Spleen (tissue), 11 donors: ENCODE data around the gene NGLY1. TPM values are rescaled to one million over a fixed set of nuclear protein-coding genes. Genes with fewer than 3 reads are reported as not detected.

Experiments used
- DNase-seq: peaks from one replicate; pipeline ENCODE4 v3.0.0-alpha.2; 2020
- H3K27ac ChIP-seq, 8 donors: fragments of 200-600 bp; sonication (generic) in 7 of 8; 1 replicate in 4 of 8; 2 replicates in 4 of 8; pipeline versions ENCODE4 v1.5.0 to v1.8.0; 2016 to 2021; ENCODE audit warnings: inconsistent platforms in 4 of 8, mild to moderate bottlenecking in 4 of 8, moderate library complexity in 1 of 8
- H3K27me3 ChIP-seq, 7 donors: fragments of 200-600 bp; sonication (generic) in 6 of 7; replicated peaks in 1 of 7; 1 replicate in 4 of 7; 2 replicates in 3 of 7; pipeline versions ENCODE4 v1.5.0 to v1.8.0; 2016 to 2021; ENCODE audit warnings: inconsistent platforms in 3 of 7, mild to moderate bottlenecking in 1 of 7
- H3K36me3 ChIP-seq, 6 donors: fragments of 200-600 bp; sonication (generic) in 5 of 6; 1 replicate in 4 of 6; 2 replicates in 2 of 6; pipeline versions ENCODE4 v1.5.0 to v1.8.0; 2016 to 2021; ENCODE audit warnings: inconsistent platforms in 2 of 6
- H3K4me1 ChIP-seq, 6 donors: fragments of 200-600 bp; sonication (generic) in 5 of 6; 1 replicate in 3 of 6; 2 replicates in 3 of 6; pipeline versions ENCODE4 v1.5.0 to v1.8.0; 2016 to 2021; ENCODE audit warnings: inconsistent platforms in 3 of 6
- H3K4me3 ChIP-seq, 8 donors: fragments of 200-600 bp; sonication (generic) in 7 of 8; 1 replicate in 4 of 8; 2 replicates in 4 of 8; pipeline versions ENCODE4 v1.5.0 to v1.8.0; 2016 to 2021; ENCODE audit warnings: inconsistent platforms in 4 of 8, mild to moderate bottlenecking in 4 of 8, moderate library complexity in 2 of 8
- H3K9me3 ChIP-seq, 8 donors: fragments of 200-600 bp; sonication (generic) in 7 of 8; 1 replicate in 4 of 8; 2 replicates in 4 of 8; pipeline versions ENCODE4 v1.5.0 to v1.8.0; 2016 to 2021; ENCODE audit warnings: inconsistent platforms in 4 of 8
- POLR2A ChIP-seq, 3 donors: fragments of 450-650 bp; IDR thresholded peaks; one replicate each; pipeline ENCODE4 v1.5.1; 2017; ENCODE audit warnings: antibody characterized with exemption in 3 of 3, mild to moderate bottlenecking in 1 of 3
- POLR2AphosphoS5 ChIP-seq, 3 donors: sonication (generic); formaldehyde crosslinking; IDR thresholded peaks; one replicate each; pipeline ENCODE4 v1.5.1; 2017; ENCODE audit warnings: antibody characterized with exemption in 3 of 3
- WGBS, 5 donors: extraction: QIAGEN DNeasy Blood & Tissue Kit in 3 of 5; methylation state at CpG; one replicate each; pipeline versions ENCODE4 v1.1.5 to v1.1.7; 2013 to 2018; 5-methylcytosine and 5-hydroxymethylcytosine counted together
- intact Hi-C: fragments of 100-400 bp; cut with DNase I; formaldehyde crosslinking; loops from one replicate; pipeline ENCODE4 v1.15.0; 2023; ENCODE audit warnings: low total_unique reads
- polyA plus RNA-seq, 3 donors: library from polyadenylated mRNA; stranded (reverse); fragments of 200-250 nt; gene quantifications; one replicate each; pipeline ENCODE4 v1.2.1, GENCODE V29; 2013
- total RNA-seq, 7 donors: library from RNA; depleted of rRNA in 3 of 7; stranded (reverse); fragments of >200 nt in 3 of 7; fragmentation: NEBNext Ultra II Directional in 4 of 7; extraction: Animal tissue kit (Norgen Biotek cat#: 25700) in 4 of 7; gene quantifications; one replicate each; pipeline versions ENCODE4 v1.1.0 to v1.2.1, GENCODE V29; 2016 to 2021
- TF ChIP-seq, protein P1 (sequence below), 11 experiments: fragments of 200-600 bp in 7 of 11; fragments of 450-650 bp in 4 of 11; sonication (generic) in 4 of 11; IDR thresholded peaks in 8 of 11; conservative IDR thresholded peaks in 3 of 11; 1 replicate in 7 of 11; 2 replicates in 4 of 11; pipeline versions ENCODE4 v1.4.0 to v1.8.0; 2016 to 2021; ENCODE audit warnings: antibody characterized with exemption in 11 of 11, inconsistent platforms in 4 of 11, mild to moderate bottlenecking in 1 of 11
- donor health status: healthy with polysubstance abuse.
- donor health status: DM: no; HTN: no; CAD: no; lungs with moderate emphysema.
- donor health status: DM: no; HTN: no; CAD: no.
- donor health status: Bipolar disorder and iron deficiency.
- donor health status: healthy.
- donor health status: DM: no; HTN: no; CAD: no.
- donor health status: DM: yes; HTN: yes; CAD: no.

The NGLY1 gene
- total and polyA plus RNA-seq, 10 donors, result 40.8 to 77.3 (median 58.6) TPM

DNA sequence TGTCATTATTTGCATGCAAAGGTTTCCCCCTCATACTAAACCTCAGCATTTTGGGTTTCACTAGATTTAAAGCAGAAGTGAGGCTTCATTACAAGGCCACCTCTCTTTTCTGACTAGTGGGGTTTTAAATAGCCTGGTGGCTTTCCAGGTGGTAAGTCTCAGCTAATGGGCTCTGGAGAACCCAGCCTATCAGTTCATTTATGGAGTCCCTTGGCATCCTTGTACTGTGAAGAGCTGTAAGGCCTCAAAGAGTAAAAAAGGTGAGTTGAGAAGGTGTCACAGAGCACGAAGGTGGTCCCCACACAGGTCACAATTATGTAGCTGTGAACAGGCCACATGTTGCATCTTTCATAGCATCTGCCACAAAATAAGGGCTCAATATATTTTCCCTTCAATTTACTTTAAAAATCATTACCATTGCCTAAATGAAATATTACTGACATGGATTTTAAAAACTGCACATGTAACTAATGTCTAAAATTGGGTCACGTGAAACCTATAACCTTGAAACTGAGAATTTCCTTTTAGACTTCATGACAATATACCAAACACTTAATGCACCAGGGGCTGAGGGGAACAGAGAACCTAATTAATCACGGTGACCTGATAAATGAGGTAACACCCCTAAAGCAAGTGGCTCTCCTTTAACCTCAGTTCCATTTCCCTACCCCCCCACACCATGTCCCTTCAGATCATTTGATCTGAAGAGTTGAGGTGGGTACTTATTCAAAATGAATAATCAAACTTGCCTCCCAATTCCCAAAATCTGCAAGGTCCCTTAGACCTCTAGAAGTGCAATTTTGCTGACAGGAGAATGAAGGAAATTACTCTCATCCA is 1.3 kb downstream of the NGLY1 start:
- intact Hi-C loops, result no loop called here

DNA sequence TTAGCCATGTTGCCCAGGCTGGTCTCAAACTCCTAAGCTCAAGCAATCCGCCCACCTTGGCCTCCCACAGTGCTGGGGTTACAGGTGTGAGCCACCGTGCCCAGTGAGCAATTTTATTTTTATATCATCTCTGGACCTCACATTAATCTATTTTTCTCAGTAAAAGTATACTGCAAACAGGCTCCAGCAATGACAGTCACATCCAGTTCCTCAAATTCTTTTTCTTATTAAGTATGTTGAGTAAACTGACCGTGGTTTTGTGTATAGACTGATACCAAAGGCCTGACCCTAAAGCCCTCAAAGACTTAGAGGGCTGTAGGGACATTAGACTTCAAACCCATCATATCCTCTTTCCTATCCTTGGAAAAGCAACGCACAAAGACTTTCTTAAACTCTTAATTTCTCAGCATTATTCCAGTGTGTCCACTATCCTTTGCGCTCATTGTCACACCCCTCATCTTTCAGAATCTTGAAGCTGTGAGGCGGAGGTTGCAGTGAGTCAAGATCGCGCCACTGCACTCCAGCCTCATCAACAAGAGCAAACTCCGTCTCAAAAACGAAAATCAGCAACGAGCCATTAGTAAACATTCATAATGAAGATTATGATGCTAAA is 2.0 kb downstream of the NGLY1 start:
- Histone ChIP-seq H3K9me3 (no peaks in the 10 kb centered on the region), H3K27ac (peak overlapping the region in 5 of 8 donors; percentile 43 to 97 (median 94)), H3K4me3 (peak overlapping the region in 4 of 8 donors; percentile 72 to 85 (median 76)), H3K4me1 (peaks cover 10 to 48% (median 37%) of the 10 kb centered on the region in 6 donors), H3K27me3 (no peaks in the 10 kb centered on the region), H3K36me3 (peaks cover 0 to 24% (median 21%) of the 10 kb centered on the region in 6 donors)
- intact Hi-C loops, result no loop called here
- WGBS, 5 donors, result 68 to 80% (median 73%) methylated on average over 11 of the region's 11 CpGs
- TF ChIP-seq POLR2AphosphoS5 (IDR thresholded peaks at IDR 0.05) (no peak), POLR2A (IDR thresholded peaks at IDR 0.05) (no peak)
- TF ChIP-seq, protein P1, sequence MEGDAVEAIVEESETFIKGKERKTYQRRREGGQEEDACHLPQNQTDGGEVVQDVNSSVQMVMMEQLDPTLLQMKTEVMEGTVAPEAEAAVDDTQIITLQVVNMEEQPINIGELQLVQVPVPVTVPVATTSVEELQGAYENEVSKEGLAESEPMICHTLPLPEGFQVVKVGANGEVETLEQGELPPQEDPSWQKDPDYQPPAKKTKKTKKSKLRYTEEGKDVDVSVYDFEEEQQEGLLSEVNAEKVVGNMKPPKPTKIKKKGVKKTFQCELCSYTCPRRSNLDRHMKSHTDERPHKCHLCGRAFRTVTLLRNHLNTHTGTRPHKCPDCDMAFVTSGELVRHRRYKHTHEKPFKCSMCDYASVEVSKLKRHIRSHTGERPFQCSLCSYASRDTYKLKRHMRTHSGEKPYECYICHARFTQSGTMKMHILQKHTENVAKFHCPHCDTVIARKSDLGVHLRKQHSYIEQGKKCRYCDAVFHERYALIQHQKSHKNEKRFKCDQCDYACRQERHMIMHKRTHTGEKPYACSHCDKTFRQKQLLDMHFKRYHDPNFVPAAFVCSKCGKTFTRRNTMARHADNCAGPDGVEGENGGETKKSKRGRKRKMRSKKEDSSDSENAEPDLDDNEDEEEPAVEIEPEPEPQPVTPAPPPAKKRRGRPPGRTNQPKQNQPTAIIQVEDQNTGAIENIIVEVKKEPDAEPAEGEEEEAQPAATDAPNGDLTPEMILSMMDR (IDR thresholded peaks at IDR 0.05 in 8 of 11, conservative IDR thresholded peaks at IDR 0.05 in 3 of 11), result no peak
- no peak for DNase-seq

More for the DNA sequence above, 1.3 kb downstream of the NGLY1 start:
- 24 to 40% (median 35%) methylated on average over 3 of the region's 3 CpGs for WGBS, 5 donors
- H3K27me3 ChIP-seq, result no peaks in the 10 kb centered on the region
- peak overlapping the region; percentile 91 to 97 (median 96) for H3K27ac ChIP-seq
- TF ChIP-seq POLR2AphosphoS5 (IDR thresholded peaks at IDR 0.05), result no peak
- TF ChIP-seq POLR2A (IDR thresholded peaks at IDR 0.05), result peak in 1 of 3 donors; percentile 6
- H3K4me3 ChIP-seq, result peak overlapping the region; percentile 59 to 93 (median 80)
- H3K4me1 ChIP-seq, result peaks cover 10 to 48% (median 37%) of the 10 kb centered on the region in 6 donors
- no peak for DNase-seq
- H3K36me3 ChIP-seq, result peaks cover 0 to 16% (median 14%) of the 10 kb centered on the region in 6 donors
- no peaks in the 10 kb centered on the region for H3K9me3 ChIP-seq

DNA sequence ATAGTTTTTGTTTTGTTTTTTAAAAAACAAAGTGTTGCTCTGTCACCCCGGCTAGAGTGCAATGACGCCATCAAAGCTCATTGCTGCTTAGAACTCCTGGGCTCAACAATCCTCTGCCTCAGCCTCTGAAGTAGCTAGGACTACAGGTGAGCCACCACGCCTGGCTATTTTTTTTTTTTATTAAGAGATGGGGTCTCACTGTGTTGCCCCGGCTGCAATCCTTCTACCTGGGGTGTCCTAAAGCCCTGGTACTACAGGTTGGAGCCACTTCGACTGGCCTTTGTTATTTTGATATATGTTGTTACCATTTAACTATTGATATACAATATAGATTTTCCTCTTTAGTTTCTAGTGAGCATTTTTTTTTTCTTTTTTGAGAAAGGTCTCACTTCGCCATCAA is 2.6 kb downstream of the NGLY1 start:
- Histone ChIP-seq H3K27ac (peak overlapping the region in 3 of 8 donors; percentile 91 to 97 (median 96)), H3K36me3 (peaks cover 0 to 30% (median 25%) of the 10 kb centered on the region in 6 donors), H3K9me3 (no peaks in the 10 kb centered on the region), H3K4me1 (peaks cover 10 to 48% (median 37%) of the 10 kb centered on the region in 6 donors), H3K4me3 (no peak overlapping the region), H3K27me3 (no peaks in the 10 kb centered on the region)
- TF ChIP-seq, protein P1 (IDR thresholded peaks at IDR 0.05 in 8 of 11, conservative IDR thresholded peaks at IDR 0.05 in 3 of 11), result no peak
- TF ChIP-seq POLR2A (IDR thresholded peaks at IDR 0.05) (no peak), POLR2AphosphoS5 (IDR thresholded peaks at IDR 0.05) (no peak)
- intact Hi-C loops, result no loop called here
- no peak for DNase-seq
- WGBS, 5 donors, result 90 to 95% (median 92%) methylated on average over 6 of the region's 6 CpGs

DNA sequence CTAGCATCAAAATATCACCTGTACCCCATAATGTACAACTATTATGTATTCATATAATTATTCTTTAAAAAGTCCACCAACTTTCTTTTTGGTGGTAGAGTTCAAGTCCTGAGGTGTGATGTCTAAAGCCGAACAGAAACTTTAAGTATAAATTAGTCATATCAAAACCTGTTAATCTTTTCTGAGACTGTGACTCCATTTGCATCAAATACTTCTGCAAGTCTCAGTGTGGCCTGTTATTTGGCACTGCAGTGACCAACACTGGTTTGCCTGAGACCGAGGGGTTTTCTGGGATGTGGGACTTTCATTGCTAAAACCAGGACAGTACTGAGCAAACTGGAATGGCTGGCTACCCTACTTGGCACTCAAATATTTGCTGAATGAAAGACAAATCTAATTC is 7.3 kb downstream of the NGLY1 start:
- no peak for DNase-seq
- intact Hi-C loops, result no loop called here
- no peak overlapping the region for H3K27ac ChIP-seq
- H3K4me3 ChIP-seq, result no peak overlapping the region
- H3K36me3 ChIP-seq, result peaks cover 0 to 54% (median 45%) of the 10 kb centered on the region in 6 donors
- H3K27me3 ChIP-seq, result no peaks in the 10 kb centered on the region
- H3K4me1 ChIP-seq, result peaks cover 0 to 20% (median 14%) of the 10 kb centered on the region in 6 donors
- H3K9me3 ChIP-seq, result peaks cover 0 to 11% (median 8%) of the 10 kb centered on the region in 8 donors
- TF ChIP-seq POLR2AphosphoS5 (IDR thresholded peaks at IDR 0.05), result no peak
- TF ChIP-seq, protein P1 (IDR thresholded peaks at IDR 0.05 in 8 of 11, conservative IDR thresholded peaks at IDR 0.05 in 3 of 11), result no peak
- no peak for TF ChIP-seq POLR2A (IDR thresholded peaks at IDR 0.05)
- WGBS, 5 donors, result 75 to 85% (median 82%) methylated on average over 2 of the region's 2 CpGs
